ENCODE measurements around the gene OSBPL3.

Gene OSBPL3

DNA sequence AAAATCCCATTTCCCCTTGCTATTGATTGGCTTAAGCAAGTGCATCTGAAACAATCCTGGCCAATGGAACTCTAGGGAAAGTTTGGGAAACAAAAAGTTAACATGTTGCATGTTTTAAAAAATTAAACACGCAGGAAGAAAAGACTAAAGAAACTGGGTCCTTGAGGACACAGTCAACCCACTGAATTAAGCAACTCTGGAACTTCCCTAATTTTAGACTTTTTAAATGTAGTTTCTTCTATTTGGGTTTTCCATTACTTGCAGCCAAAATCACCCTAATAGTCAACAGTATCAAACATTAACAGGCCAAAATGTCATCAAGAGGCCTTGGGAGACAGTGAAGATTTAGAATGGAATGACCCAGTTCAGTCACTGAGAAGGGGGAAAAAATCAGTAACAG, 40.6 kb downstream of the OSBPL3 start:
- TF ChIP-seq JUND (IDR thresholded peaks at IDR 0.05; ENCODE audit: low read depth), result no peak
- no peak for DNase-seq (ENCODE audit: low read depth in 1 of 2, low spot score in 1 of 2)
- in situ Hi-C loops (cut with HindIII; ENCODE audit: low pct_unique_long_range_greater_than_20kb, low sequenced_read_pairs), result no loop called here

DNA sequence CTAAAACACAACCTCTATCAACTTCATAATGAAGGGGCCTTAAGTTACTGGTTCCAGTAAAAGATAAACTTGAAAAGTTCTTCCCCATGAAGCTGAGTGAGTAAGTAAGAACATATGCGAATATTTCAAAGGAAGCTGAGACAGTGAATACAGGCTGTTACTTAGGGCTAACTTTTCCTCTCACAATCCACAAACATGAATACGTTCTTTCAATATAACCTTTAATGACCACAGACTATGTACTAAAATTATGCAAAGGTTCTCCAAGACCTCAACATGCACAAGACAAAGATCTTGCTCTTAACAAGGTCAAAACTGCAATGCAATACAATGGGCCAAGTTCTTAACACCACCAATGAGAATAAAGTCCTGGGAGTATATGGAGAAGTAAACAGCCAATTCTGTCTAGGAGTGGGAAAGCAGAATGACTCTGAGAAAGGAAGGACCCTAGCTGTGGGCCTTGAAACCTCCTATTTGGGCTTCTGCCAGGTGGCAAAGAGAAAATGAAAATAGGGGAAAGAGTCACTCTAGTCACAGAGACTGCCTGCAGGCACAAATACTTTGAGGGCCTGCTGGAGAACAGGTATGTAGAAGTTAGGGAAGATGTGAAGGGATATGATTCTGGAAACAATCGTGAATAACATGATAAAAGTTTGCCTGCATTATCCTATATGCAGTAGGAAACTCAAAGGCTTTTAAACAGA, 43.7 kb downstream of the OSBPL3 start:
- DNase-seq (ENCODE audit: low read depth in 1 of 2, low spot score in 1 of 2), result peak in 1 of 2 experiments; percentile 43
- in situ Hi-C loops (cut with HindIII; ENCODE audit: low pct_unique_long_range_greater_than_20kb, low sequenced_read_pairs), result no loop called here
- no peak for TF ChIP-seq JUND (IDR thresholded peaks at IDR 0.05; ENCODE audit: low read depth)

DNA sequence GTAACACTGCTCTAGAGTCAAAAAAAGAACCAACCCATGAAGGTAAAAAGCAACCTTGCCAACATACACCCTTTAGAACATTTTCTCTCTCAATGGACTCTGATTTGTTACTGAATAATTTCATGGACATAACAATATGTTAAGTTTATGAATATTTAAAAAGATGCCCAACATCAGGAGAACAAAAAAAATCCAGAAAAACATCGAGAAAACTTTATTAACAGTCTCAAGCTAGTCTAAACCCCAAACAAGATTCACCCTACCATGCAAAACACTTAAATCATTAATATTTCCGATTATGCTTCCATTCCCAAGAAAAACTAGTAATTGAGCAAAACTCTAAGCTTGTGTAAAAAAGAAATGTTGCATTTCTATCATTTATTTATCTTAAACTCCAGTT, 46.7 kb downstream of the OSBPL3 start:
- TF ChIP-seq JUND (IDR thresholded peaks at IDR 0.05; ENCODE audit: low read depth), result no peak
- DNase-seq (ENCODE audit: low read depth in 1 of 2, low spot score in 1 of 2), result no peak
- in situ Hi-C loops (cut with HindIII; ENCODE audit: low pct_unique_long_range_greater_than_20kb, low sequenced_read_pairs), result no loop called here

DNA sequence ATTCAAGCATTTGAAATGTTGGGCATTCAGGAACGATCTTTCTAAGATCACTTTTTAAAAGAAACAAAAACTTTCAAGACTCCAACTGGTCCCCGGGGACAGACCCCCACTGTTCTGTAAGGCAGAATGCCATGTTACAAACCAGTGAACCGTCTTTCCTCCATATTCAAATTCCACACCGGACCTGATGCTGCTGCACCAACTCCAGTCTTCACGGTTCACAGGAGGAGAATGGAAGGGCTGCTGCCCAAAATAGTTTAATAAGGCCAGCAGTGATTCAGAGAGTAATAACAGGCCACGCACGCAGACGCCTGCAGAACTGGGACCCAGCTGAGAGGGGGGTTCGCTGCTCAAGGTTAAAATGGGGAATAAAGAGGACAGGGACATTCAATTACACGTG, 47.2 kb downstream of the OSBPL3 start:
- DNase-seq (ENCODE audit: low read depth in 1 of 2, low spot score in 1 of 2), result no peak
- TF ChIP-seq JUND (IDR thresholded peaks at IDR 0.05; ENCODE audit: low read depth), result no peak
- in situ Hi-C loops (cut with HindIII; ENCODE audit: low pct_unique_long_range_greater_than_20kb, low sequenced_read_pairs), result no loop called here

DNA sequence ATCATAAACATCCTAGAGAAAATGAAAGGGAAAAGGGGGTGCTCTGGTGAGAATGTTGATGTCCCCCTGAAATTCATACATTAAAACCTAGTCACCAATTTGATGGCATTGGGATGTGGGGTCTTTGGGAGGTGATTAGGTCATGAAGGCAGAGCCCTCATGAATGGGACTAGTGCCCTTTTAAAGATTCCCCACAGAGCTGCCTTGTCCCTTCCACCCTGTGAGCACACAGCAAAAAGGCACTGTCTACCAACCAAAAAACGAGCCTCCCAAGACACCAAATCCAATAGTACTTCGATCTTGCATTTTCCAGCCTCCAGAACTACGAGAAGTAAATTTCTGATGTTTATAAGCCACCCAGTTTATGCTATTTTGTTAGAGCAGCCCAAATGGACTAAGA, 47.6 kb downstream of the OSBPL3 start:
- in situ Hi-C loops (cut with HindIII; ENCODE audit: low pct_unique_long_range_greater_than_20kb, low sequenced_read_pairs), result no loop called here
- TF ChIP-seq JUND (IDR thresholded peaks at IDR 0.05; ENCODE audit: low read depth), result no peak
- no peak for DNase-seq (ENCODE audit: low read depth in 1 of 2, low spot score in 1 of 2)

DNA sequence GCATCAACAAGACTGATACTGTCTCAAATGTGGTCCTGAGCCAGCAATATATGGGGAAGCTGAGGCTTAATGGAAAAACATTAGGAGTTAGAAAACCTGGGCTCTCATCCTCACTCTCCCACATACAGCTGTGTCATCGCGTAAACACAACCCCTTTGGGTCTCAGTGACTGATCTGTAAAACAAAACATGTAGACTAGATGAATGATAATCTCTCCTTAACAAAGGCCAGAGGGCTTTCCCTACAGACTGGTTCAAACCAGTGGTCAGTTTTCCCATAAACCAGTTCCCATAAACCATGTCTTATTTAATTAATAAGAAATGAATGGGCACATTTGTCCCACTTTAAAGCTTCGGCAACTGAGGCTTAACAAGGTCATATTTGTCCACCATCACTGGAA, 48.1 kb downstream of the OSBPL3 start:
- no peak for TF ChIP-seq JUND (IDR thresholded peaks at IDR 0.05; ENCODE audit: low read depth)
- no peak for DNase-seq (ENCODE audit: low read depth in 1 of 2, low spot score in 1 of 2)
- in situ Hi-C loops (cut with HindIII; ENCODE audit: low pct_unique_long_range_greater_than_20kb, low sequenced_read_pairs), result no loop called here

DNA sequence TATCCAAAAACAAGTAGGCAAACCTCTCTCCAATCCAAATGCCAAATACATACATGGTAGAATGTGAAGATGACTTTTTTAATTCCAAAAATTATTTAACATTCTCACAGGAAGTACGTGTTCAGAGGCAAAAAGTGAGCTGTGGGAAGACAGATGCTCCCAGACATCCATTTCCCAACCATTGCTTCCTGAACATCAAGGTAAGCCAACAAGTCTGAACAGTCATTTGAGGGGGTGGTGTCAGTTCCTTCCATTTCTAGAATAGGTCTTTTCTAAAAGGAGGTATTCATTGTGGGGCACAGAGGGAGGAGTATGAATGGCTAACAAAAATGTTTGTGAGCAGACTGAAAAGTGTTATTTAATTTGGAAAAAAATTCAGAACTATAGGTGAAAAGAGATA, 49.1 kb downstream of the OSBPL3 start:
- in situ Hi-C loops (cut with HindIII; ENCODE audit: low pct_unique_long_range_greater_than_20kb, low sequenced_read_pairs), result no loop called here
- TF ChIP-seq JUND (IDR thresholded peaks at IDR 0.05; ENCODE audit: low read depth), result no peak
- DNase-seq (ENCODE audit: low read depth in 1 of 2, low spot score in 1 of 2), result no peak

DNA sequence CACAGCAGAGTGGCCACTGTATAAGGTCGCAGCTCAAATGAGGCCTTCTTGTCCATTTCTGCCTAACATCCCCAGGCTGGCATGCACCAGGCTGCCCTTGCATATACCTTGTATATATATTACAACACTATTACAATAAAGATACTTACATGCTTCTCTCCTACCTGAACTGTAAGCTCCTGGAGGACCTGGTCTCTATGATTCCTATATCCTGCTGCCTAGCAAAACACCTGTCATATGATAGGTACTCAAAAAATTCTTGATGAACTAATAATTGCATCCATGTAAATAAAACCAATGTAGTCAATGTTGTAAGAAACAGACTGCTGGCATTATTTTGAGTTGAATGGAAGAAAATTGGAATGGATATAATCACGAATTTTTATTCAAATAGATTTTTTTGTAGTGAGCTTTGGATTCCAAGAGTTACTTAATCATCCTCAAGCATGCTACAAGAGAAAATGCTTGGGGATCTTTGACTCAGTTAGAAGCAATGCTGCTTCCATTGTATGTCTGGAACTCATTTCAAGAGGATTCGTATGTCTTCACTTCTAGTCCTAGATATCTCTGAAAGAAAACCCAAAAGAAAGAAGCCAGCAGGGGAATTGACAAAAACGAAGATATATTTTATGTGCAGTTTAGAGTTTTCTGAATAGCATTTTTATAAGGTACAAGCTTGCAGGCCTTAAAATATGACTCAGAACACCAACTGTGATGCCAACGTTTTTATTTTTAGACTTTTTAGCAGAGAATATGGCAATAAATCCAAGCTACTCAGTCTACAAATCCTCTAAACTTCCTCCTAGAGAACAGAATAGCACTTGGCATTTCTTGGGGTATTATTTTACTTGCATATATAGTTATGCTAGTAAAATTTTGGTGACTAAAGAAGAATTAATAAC, 53.1 kb downstream of the OSBPL3 start:
- in situ Hi-C loops (cut with HindIII; ENCODE audit: low pct_unique_long_range_greater_than_20kb, low sequenced_read_pairs), result no loop called here
- no peak for DNase-seq (ENCODE audit: low read depth in 1 of 2, low spot score in 1 of 2)
- no peak for TF ChIP-seq JUND (IDR thresholded peaks at IDR 0.05; ENCODE audit: low read depth)

DNA sequence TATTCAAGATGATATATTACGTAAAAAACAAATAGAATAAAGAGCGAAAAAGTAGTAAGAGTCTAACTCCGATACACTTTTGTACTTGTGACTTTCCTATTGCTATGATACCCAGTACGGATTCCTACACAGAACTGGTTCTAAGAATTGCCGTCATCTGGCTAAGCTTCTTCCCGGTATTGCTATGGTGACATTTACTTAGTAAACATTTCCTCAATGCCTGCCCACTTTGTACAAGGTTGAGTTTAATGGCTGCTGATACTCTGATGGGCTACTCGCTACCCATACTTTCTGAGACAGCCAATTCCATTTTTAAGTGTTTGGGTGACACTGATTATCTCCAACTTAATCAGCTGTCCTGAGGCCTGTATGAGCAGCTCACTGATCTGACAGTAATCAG, 55.6 kb downstream of the OSBPL3 start:
- no peak for TF ChIP-seq JUND (IDR thresholded peaks at IDR 0.05; ENCODE audit: low read depth)
- DNase-seq (ENCODE audit: low read depth in 1 of 2, low spot score in 1 of 2), result peak in 1 of 2 experiments; percentile 50

DNA sequence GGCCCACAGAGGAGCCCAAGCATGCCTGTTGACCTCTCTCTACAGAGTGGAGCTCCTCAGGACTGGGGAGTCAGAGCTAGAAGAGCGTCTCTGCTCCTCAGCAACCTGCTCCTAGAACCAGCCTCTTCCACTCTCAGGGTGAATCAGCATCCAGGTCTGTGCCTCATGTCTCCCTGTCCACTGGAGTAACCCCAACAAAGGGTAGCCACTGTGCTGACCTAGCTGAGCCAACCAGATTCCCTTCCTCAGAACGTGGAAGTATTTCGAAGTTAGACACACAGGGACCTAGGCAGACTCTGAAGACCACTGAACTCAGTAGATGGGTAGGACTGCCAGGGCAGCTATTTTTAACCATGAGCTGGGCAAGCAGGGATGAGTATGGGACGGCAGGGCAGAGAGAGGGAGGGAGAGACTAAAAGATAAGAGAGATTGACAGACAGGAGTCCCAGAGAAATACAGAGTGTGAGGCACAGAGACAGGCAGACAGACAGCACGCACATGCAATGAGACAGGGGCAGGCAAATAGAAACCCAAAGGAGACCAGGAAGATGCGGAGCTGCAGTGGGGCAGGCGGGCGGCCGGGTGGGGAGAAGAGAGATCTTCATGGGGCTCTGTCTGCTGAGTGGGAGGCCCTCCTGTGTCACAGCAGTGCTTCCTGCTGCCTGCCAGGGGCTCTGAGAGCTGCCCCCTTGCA, 56.7 kb downstream of the OSBPL3 start:
- no peak for TF ChIP-seq JUND (IDR thresholded peaks at IDR 0.05; ENCODE audit: low read depth)
- DNase-seq (ENCODE audit: low read depth in 1 of 2, low spot score in 1 of 2), result no peak
- in situ Hi-C loops (cut with HindIII; ENCODE audit: low pct_unique_long_range_greater_than_20kb, low sequenced_read_pairs), result no loop called here

More for the DNA sequence above, 55.6 kb downstream of the OSBPL3 start:
- in situ Hi-C loops (cut with HindIII; ENCODE audit: low pct_unique_long_range_greater_than_20kb, low sequenced_read_pairs), result no loop called here

DNA sequence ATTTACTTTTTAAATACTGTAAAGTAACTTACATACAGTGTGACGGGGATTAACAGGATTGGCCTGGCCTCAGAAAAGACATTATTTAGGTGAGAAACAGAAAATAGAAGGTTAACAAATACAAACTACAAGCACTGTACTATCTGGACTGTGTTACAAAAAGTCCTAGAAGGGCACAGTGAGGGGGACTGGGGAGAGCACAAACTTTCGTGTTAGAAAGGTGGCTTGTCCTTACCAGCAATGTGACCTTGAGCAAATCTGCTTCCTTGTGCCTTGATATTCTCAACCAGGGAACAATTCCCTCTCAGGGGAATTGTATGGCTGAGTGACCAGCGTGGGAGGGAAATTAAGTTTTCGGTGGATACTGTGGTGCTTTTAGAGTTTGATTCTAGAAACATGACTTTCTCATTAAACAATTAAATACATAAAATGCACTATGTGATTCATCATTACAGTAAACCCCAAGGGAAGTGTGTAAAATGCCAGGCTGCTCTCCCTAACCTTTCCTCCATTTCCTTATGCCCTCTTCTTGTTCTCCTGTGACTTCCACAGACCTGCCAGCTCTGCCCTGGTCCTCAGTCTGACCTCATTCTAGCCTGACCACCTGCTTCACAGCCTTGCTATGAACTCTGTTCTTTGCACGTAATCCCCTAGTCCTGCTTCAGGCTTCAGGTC, 57.7 kb downstream of the OSBPL3 start:
- in situ Hi-C loops (cut with HindIII; ENCODE audit: low pct_unique_long_range_greater_than_20kb, low sequenced_read_pairs), result no loop called here
- no peak for TF ChIP-seq JUND (IDR thresholded peaks at IDR 0.05; ENCODE audit: low read depth)
- no peak for DNase-seq (ENCODE audit: low read depth in 1 of 2, low spot score in 1 of 2)

DNA sequence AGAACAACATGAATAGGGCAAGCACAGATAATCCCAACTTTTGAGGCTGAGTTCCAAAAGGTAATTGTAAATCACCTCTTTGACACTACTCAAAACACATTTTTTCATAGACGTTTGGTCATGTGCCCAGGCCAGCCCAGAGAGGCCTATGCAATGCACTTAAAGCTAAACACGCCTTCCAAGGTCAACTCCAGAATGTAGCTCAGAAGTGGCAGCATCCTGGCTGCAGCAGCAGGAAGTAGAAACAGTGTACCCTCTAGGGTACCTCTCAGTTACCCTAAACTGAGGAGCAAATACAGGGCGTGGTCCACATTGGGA, 58.7 kb downstream of the OSBPL3 start:
- no peak for DNase-seq (ENCODE audit: low read depth in 1 of 2, low spot score in 1 of 2)
- no peak for TF ChIP-seq JUND (IDR thresholded peaks at IDR 0.05; ENCODE audit: low read depth)
- in situ Hi-C loops (cut with HindIII; ENCODE audit: low pct_unique_long_range_greater_than_20kb, low sequenced_read_pairs), result no loop called here
